ENCODE results near the gene ALPL.

- no peak for TF ChIP-seq POLR2A (IDR thresholded peaks at IDR 0.05)
- TF ChIP-seq CTCF (IDR thresholded peaks at IDR 0.05) = no peak
- TF ChIP-seq POLR2AphosphoS5 (IDR thresholded peaks at IDR 0.05) = no peak
- TF ChIP-seq EP300 (IDR thresholded peaks at IDR 0.05; ENCODE audit: low read depth) = no peak
Measured at GRCh38 chr1:21587602-21587953, 78.4 kb downstream of the ALPL start.
